ENCODE measurements around the gene BCL2L2. TPM values are rescaled to one million over a fixed set of nuclear protein-coding genes. Genes with fewer than 3 reads are reported as not detected.

The BCL2L2 gene
- total and polyA plus RNA-seq, 10 of the 15 experiments (the other 5 are each of a cell fraction or from before 2014, with no cell fraction given): 1.4 to 14.7 (median 7.1) TPM

DNA sequence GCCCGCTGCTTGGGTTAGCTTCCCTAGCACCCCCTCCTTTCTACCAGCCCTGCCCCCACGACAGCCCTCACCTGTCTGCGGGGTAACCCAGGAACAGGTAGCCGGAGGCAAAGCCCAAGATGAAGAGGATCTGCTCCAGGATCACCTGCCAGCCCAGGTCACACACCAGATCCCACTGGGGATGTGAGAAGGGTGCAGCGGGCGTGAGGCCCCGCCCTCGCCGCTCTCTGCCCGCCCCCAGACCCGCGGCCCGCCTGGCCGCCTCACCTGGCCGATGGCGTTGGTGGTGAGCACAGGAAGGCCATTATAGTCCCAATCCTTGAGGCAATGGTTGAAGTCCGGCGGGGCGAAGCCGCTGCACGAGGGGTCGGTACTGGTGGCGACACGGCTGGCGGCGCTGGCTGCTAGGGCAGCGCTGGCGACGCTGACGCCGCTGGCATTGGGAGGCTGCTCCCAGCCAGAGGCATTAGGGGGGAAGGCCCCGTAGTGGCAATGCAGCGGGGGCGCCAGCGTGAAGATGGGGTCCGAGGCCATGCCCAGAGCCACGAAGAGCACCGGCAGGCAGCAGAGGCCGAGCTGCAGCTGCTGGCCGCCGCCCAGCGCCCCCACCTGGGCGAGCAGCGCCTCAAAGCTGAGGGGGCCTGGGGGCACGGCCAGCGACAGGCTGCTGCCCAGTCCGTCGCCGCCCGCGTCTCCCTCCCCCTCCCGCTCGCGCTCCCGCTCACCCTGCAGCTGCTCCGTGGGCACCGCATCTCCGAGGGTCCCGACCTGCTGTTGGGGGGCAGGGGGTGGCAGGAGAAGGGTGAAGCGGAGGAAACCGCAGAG lies 45.3 kb downstream of the BCL2L2 start:
- no peaks in the 10 kb centered on the region for H3K4me1 ChIP-seq (ENCODE audit: control insufficient read depth, insufficient read depth, low read length)
- RAD21 ChIA-PET (ENCODE audit: unreplicated experiment): interaction anchor here (0.6 kb wide), 1 partner anchor 31 kb away, joined by 3 read pairs; the partner anchor contains the start of gene PABPN1
- ATAC-seq (no peak), FAIRE-seq (no peak), DNase-seq (ENCODE audit: low read depth, low spot score) (no peak)
- no peak overlapping the region for H3K9ac ChIP-seq (ENCODE audit: control insufficient read depth, insufficient read depth, low read length)
- POLR2A ChIA-PET: no interaction called here
- H3K4me3 ChIP-seq: no peak overlapping the region
- H2AFZ ChIP-seq (ENCODE audit: control insufficient read depth, low read depth, low read length): no peak overlapping the region
- in situ Hi-C loops (cut with MboI) (no loop called here), intact Hi-C loops (cut with micrococcal nuclease; ENCODE audit: unreplicated experiment) (no loop called here)
- 49% methylated on average over 45 of the region's 61 CpGs for WGBS (ENCODE audit: insufficient coverage, insufficient replicate concordance, low lambda C conversion rate, missing lambda C conversion rate)
- no peaks in the 10 kb centered on the region for H3K79me2 ChIP-seq (ENCODE audit: control insufficient read depth, insufficient read depth, low read length)
- CTCF ChIA-PET: no interaction called here
- no TSS peak for BruUV-seq (replicated peaks)
- 0 out of 2 replicates have a peak overlapping the region, but pooled peaks have one; percentile 1 for H3K4me2 ChIP-seq (ENCODE audit: control insufficient read depth, insufficient read depth)
- H3K36me3 ChIP-seq (ENCODE audit: control insufficient read depth in 2 of 2, insufficient read depth in 2 of 2, low read length in 1 of 2): no peaks in the 10 kb centered on the region
- no peaks in the 10 kb centered on the region for H3K9me3 ChIP-seq (replicated peaks; ENCODE audit: control insufficient read depth, insufficient read depth, low read length)
- peaks cover 7 to 9% of the 10 kb centered on the region in 2 experiments for H3K27me3 ChIP-seq (replicated peaks in 1 of 2; ENCODE audit: control insufficient read depth in 2 of 2, insufficient read depth in 2 of 2, low read length in 1 of 2)
- no peak for TF ChIP-seq HDGF (IDR thresholded peaks at IDR 0.05)
- no peak for TF ChIP-seq BRCA1 (IDR thresholded peaks at IDR 0.05; ENCODE audit: low read depth, low read length)
- no peak for TF ChIP-seq TCF3 (IDR thresholded peaks at IDR 0.05; ENCODE audit: borderline replicate concordance, insufficient read depth, low read depth, low read length)
- TF ChIP-seq TCF12 (IDR thresholded peaks at IDR 0.05; ENCODE audit: low read depth, low read length): no peak
- no peak for TF ChIP-seq GABPA (IDR thresholded peaks at IDR 0.05; ENCODE audit: low read depth)
- no peak for TF ChIP-seq SIN3A (IDR thresholded peaks at IDR 0.05; ENCODE audit: low read depth, low read length)
- TF ChIP-seq, protein P1, sequence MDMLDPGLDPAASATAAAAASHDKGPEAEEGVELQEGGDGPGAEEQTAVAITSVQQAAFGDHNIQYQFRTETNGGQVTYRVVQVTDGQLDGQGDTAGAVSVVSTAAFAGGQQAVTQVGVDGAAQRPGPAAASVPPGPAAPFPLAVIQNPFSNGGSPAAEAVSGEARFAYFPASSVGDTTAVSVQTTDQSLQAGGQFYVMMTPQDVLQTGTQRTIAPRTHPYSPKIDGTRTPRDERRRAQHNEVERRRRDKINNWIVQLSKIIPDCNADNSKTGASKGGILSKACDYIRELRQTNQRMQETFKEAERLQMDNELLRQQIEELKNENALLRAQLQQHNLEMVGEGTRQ (IDR thresholded peaks at IDR 0.05; ENCODE audit: borderline replicate concordance, low read depth, low read length): no peak
- no peak for TF ChIP-seq MYC (IDR thresholded peaks at IDR 0.05; ENCODE audit: insufficient read depth, insufficient read length, insufficient replicate concordance, low read length, severe bottlenecking)
- TF ChIP-seq, protein P2, sequence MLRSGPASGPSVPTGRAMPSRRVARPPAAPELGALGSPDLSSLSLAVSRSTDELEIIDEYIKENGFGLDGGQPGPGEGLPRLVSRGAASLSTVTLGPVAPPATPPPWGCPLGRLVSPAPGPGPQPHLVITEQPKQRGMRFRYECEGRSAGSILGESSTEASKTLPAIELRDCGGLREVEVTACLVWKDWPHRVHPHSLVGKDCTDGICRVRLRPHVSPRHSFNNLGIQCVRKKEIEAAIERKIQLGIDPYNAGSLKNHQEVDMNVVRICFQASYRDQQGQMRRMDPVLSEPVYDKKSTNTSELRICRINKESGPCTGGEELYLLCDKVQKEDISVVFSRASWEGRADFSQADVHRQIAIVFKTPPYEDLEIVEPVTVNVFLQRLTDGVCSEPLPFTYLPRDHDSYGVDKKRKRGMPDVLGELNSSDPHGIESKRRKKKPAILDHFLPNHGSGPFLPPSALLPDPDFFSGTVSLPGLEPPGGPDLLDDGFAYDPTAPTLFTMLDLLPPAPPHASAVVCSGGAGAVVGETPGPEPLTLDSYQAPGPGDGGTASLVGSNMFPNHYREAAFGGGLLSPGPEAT (IDR thresholded peaks at IDR 0.05; ENCODE audit: low read depth): no peak
- TF ChIP-seq EED (IDR thresholded peaks at IDR 0.05; ENCODE audit: low read depth): no peak
- no peak for TF ChIP-seq YBX1 (IDR thresholded peaks at IDR 0.05)
- no peak for TF ChIP-seq NR2F1 (conservative IDR thresholded peaks at IDR 0.05)
- TF ChIP-seq KAT2A (conservative IDR thresholded peaks at IDR 0.05; ENCODE audit: control insufficient read depth, low read depth, low read length): no peak
- H3K27ac ChIP-seq (ENCODE audit: control insufficient read depth, insufficient read depth): no peak overlapping the region
- H4K20me1 ChIP-seq (ENCODE audit: control insufficient read depth, insufficient read depth): no peaks in the 10 kb centered on the region
- SMC1A ChIA-PET (ENCODE audit: uncharacterized antibody, unreplicated experiment): no interaction called here

Measured in GM12878 (cell line).